Epithelial cell of proximal tubule (primary cell): ENCODE results near the gene ARHGAP30. TPM values are rescaled to one million over a fixed set of nuclear protein-coding genes. Genes with fewer than 3 reads are reported as not detected.

Experiments used
- DNase-seq: peaks from one replicate; pipeline ENCODE4 v3.0.0-alpha.2; 2011; ENCODE audit warnings: low read depth
- H3K4me3 ChIP-seq: 2 replicates; pipeline ENCODE4 v1.5.1; 2011; ENCODE audit warnings: low read depth, mild to moderate bottlenecking, low read length
- CTCF ChIP-seq: conservative IDR thresholded peaks from 2 replicates; pipeline ENCODE4 v1.5.1; 2012; ENCODE audit warnings: low read depth, mild to moderate bottlenecking, low read length
- total RNA-seq: library from RNA; depleted of rRNA; stranded (reverse); fragments of >200 nt; gene quantifications from 2 replicates; pipeline ENCODE4 v1.2.3, GENCODE V29; 2015

The ARHGAP30 gene
- total RNA-seq, 1 donor from 2014 or later, result 0.06 TPM

- DNase-seq, result no peak
- H3K4me3 ChIP-seq, result peak overlapping the region; percentile 85
- TF ChIP-seq CTCF, result no peak
Measured at GRCh38 chr1:161046605-161047228, 23.0 kb downstream of the ARHGAP30 start.

- peak within 1 kb of the TSS; percentile 85 for H3K4me3 ChIP-seq
- TF ChIP-seq CTCF, result no peak
- DNase-seq, result peak; percentile 79
Measured at GRCh38 chr1:161045736-161046604, 23.7 kb downstream of the ARHGAP30 start, which contains the start of gene USF1. USF1 (minus strand) TSS chr1:161045977; CDS start chr1:161043275, 2,702 bp downstream.

GRCh38 chr1:161044908-161045735 lies 24.6 kb downstream of the ARHGAP30 start:
- no peak for TF ChIP-seq CTCF
- no peak for DNase-seq
- H3K4me3 ChIP-seq, result peak overlapping the region; percentile 85

GRCh38 chr1:161044535-161044907 lies 25.2 kb downstream of the ARHGAP30 start:
- no peak for TF ChIP-seq CTCF
- H3K4me3 ChIP-seq, result peak overlapping the region; percentile 85
- no peak for DNase-seq

DNA sequence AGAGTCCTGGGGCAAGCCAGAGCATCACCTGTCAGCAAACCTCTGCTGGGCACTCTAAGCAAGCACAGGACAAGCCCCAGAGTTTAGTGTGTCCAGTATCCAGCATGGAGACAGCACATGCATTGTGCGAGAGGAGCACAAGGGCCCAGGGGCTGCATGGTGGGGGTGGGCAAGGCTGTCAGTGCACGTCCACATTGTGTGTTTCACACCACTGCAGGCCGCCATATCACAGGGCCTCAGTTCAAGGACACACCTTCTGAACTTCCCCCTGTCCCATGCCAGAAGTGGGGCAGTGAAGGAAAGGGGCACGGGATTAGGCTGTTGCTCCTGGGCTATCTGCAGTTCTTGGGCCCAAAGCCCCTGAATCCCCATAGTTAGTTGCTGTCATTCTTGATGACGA lies 30.1 kb downstream of the ARHGAP30 start:
- DNase-seq, result no peak
- H3K4me3 ChIP-seq, result no peak overlapping the region
- TF ChIP-seq CTCF, result no peak

DNA sequence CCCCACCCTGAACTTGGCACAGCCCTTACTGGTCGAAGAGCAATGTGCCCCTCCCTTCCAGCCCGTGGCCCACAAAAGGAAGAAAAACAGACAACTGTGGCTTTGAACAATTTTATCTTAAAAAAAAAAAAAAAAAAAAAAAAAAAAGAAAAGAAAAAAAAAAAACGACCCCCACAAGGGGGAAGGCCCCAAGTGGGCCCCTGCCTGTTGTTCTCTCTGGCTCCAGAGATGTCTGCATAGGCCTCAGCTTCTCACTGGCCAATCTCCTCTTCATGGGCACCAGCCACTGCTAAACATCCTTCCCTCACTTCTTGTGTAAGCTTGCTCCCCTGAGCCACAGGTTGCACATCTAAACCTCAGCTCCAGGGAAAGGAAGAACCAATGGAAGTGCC lies 30.5 kb downstream of the ARHGAP30 start:
- TF ChIP-seq CTCF, result no peak
- H3K4me3 ChIP-seq, result peak overlapping the region; percentile 97
- no peak for DNase-seq
